A549 (cell line): ENCODE results near the gene ABI3BP. TPM values are rescaled to one million over a fixed set of nuclear protein-coding genes. Genes with fewer than 3 reads are reported as not detected.

Source experiments
- ATAC-seq, 2 experiments: fragments of 200-7000 bp in 1 of 2; fragments of >200 bp in 1 of 2; cut with Nextera tagmentation in 1 of 2; cut with Tn5 transposase in 1 of 2; 3 replicates each; pipeline versions ENCODE4 v1.8.0 to v1.9.1; 2018 to 2020; ENCODE audit warnings: mild to moderate bottlenecking in 1 of 2, moderate library complexity in 1 of 2
- CTCF ChIA-PET: fragments of 300-600 bp; sonication (Branson Sonifier 250); formaldehyde crosslinking; extraction: SDS; loops from one replicate; lab custom pipeline; 2021; ENCODE audit warnings: antibody characterized with exemption, inconsistent platforms; lab: Yijun Ruan, JAX
- POLR2A ChIA-PET: fragments of 350-600 bp; formaldehyde crosslinking; extraction: SDS; loops from one replicate; lab custom pipeline; 2021; ENCODE audit warnings: antibody characterized with exemption, inconsistent platforms; lab: Yijun Ruan, JAX
- DNase-seq, 2 experiments: peaks; one replicate each; pipeline versions ENCODE4 v3.0.0 to v3.0.0-alpha.2; 2011 to 2016; ENCODE audit warnings: low read depth in 1 of 2, low spot score in 1 of 2
- FAIRE-seq: peaks from 2 replicates; lab custom pipeline; 2011; peaks lifted over from hg19 to GRCh38; lab: Jason Lieb, UNC
- H3K27ac ChIP-seq, 2 experiments: fragments of >200 bp; sonication (Bioruptor Twin); formaldehyde crosslinking; 3 replicates each; pipeline ENCODE4 v1.5.1; 2016 to 2017
- H3K4me1 ChIP-seq: fragments of >200 bp; sonication (Bioruptor Twin); formaldehyde crosslinking; 3 replicates; pipeline ENCODE4 v1.6.1; 2016
- H3K4me2 ChIP-seq: fragments of >200 bp; sonication (Bioruptor Twin); formaldehyde crosslinking; 3 replicates; pipeline ENCODE4 v1.6.1; 2016
- H3K4me3 ChIP-seq: fragments of >200 bp; sonication (Bioruptor Twin); formaldehyde crosslinking; 3 replicates; pipeline ENCODE4 v1.5.1; 2016
- H3K9me3 ChIP-seq: fragments of >200 bp; sonication (Bioruptor Twin); formaldehyde crosslinking; 3 replicates; pipeline ENCODE4 v1.6.1; 2016
- ATOH8 ChIP-seq: fragments of 250-450 bp; sonication (Bioruptor Pico); IDR thresholded peaks from 2 replicates; pipeline ENCODE4 v1.5.0; 2020; ENCODE audit warnings: low read depth, mild to moderate bottlenecking, moderate library complexity
- BHLHE40 ChIP-seq: IDR thresholded peaks from 2 replicates; pipeline ENCODE4 v1.6.1; 2012; ENCODE audit warnings: low read depth, low read length, inconsistent platforms
- CEBPB ChIP-seq, 2 experiments: fragments of >200 bp in 1 of 2; sonication (Bioruptor Twin) in 1 of 2; formaldehyde crosslinking in 1 of 2; IDR thresholded peaks; 2 replicates each; pipeline ENCODE4 v1.6.1; 2012 to 2016
- CHD2 ChIP-seq: fragments of 150-350 bp; IDR thresholded peaks from 2 replicates; pipeline ENCODE4 v1.6.1; 2014; ENCODE audit warnings: low read length; ENCODE audit not compliant: partially characterized antibody
- E2F6 ChIP-seq: IDR thresholded peaks from 2 replicates; pipeline ENCODE4 v1.6.1; 2012; ENCODE audit warnings: low read depth, borderline replicate concordance
- FOSB ChIP-seq: fragments of 250-450 bp; sonication (Bioruptor Pico); IDR thresholded peaks from 2 replicates; pipeline ENCODE4 v1.5.0; 2020; ENCODE audit warnings: mild to moderate bottlenecking, moderate library complexity
- JUNB ChIP-seq: fragments of >200 bp; sonication (Bioruptor Twin); formaldehyde crosslinking; IDR thresholded peaks from 2 replicates; pipeline ENCODE4 v1.6.1; 2016
- MAZ ChIP-seq: fragments of 150-350 bp; IDR thresholded peaks from 2 replicates; pipeline ENCODE4 v1.6.1; 2014; ENCODE audit warnings: antibody characterized with exemption, low read depth, low read length, borderline replicate concordance
- NFE2L2 ChIP-seq: fragments of 150-350 bp; conservative IDR thresholded peaks from 2 replicates; pipeline ENCODE4 v1.6.1; 2014; ENCODE audit warnings: low read length
- PBX3 ChIP-seq: IDR thresholded peaks from 2 replicates; pipeline ENCODE4 v1.6.1; 2012
- POLR2A ChIP-seq: IDR thresholded peaks from 2 replicates; pipeline ENCODE4 v1.6.1; 2012; ENCODE audit warnings: mild to moderate bottlenecking, low read length
- RARB ChIP-seq: fragments of 250-450 bp; sonication (Bioruptor Pico); IDR thresholded peaks from 2 replicates; pipeline ENCODE4 v1.8.0; 2021; ENCODE audit warnings: mild to moderate bottlenecking, moderate library complexity
- RCOR1 ChIP-seq: fragments of 150-350 bp; IDR thresholded peaks from 2 replicates; pipeline ENCODE4 v1.6.1; 2014; ENCODE audit warnings: antibody characterized with exemption, low read length, low read depth
- TFCP2L1 ChIP-seq: fragments of 250-450 bp; sonication (Bioruptor Pico); IDR thresholded peaks from 2 replicates; pipeline ENCODE4 v1.5.0; 2021; ENCODE audit warnings: mild to moderate bottlenecking
- WGBS: methylation state at CpG from one replicate; pipeline ENCODE4 v1.1.6; 2017; ENCODE audit errors: missing lambda C conversion rate; 5-methylcytosine and 5-hydroxymethylcytosine counted together
- polyA minus RNA-seq: library from RNA; depleted of rRNA, polyadenylated mRNA; stranded (reverse); fragments of >200 nt; gene quantifications from 2 replicates; pipeline ENCODE4 v1.2.3, GENCODE V29; 2011; rRNA and poly(A)+ RNA removed
- polyA plus RNA-seq, 4 experiments: library from polyadenylated mRNA; depleted of rRNA in 3 of 4; stranded (reverse); fragments of >200 nt; fragmentation: RNase III in 1 of 4; extraction: RNeasy Plus Mini Kit Qiagen cat#74134 plus additional on column Dnase treatment in 1 of 4; gene quantifications; 2 replicates in 3 of 4; 3 replicates in 1 of 4; pipeline ENCODE4 v1.2.3, GENCODE V29; 2011 to 2017

The ABI3BP gene
- 1.8 and 3.7 TPM in 2 replicates for polyA plus RNA-seq (2011; rRNA removed)
- polyA plus RNA-seq (2012; cell fraction: cytosol; rRNA removed) = 0.87 and 0.93 TPM in 2 replicates
- 1.7 and 3.0 TPM in 2 replicates for polyA plus RNA-seq (2012; cell fraction: nucleus; rRNA removed)
- 1.3 to 1.8 TPM (median 1.6 TPM) in 3 replicates for polyA plus RNA-seq (2017; fragmentation: RNase III; extraction: RNeasy Plus Mini Kit Qiagen cat#74134 plus additional on column Dnase treatment)
- polyA minus RNA-seq = 1.7 and 2.5 TPM in 2 replicates

GRCh38 chr3:100993309-100993708, at the start of gene ABI3BP:
TSS of gene ABI3BP (minus strand) at chr3:100993421. CDS start at chr3:100993384, 37 bp downstream.
- 4% methylated on average over 5 of the region's 5 CpGs for WGBS
- ChIA-PET CTCF (interaction anchor here (0.7 to 1.0 kb wide), 2 partner anchors 23 to 77 kb away, joined by 3 read pairs; no protein-coding TSS in a partner anchor), POLR2A (interaction anchor here (0.7 to 1.0 kb wide), 3 partner anchors 15 to 84 kb away, joined by 3 to 6 read pairs (median 4); no protein-coding TSS in a partner anchor)
- no peak for FAIRE-seq
- peak; percentile 41 to 61 for DNase-seq
- H3K4me2 ChIP-seq = peak within 1 kb of the TSS; percentile 92
- peaks cover 20% of the 10 kb centered on the region for H3K4me1 ChIP-seq
- peak; percentile 93 to 95 for ATAC-seq
- no peaks in the 10 kb centered on the region for H3K9me3 ChIP-seq
- TF ChIP-seq CEBPB (IDR thresholded peaks at IDR 0.05) = no peak
- peak within 1 kb of the TSS; percentile 37 for H3K4me3 ChIP-seq
- peak within 1 kb of the TSS; percentile 49 to 67; a peak in 4 of 6 replicates for H3K27ac ChIP-seq

- Histone ChIP-seq H3K4me2 (no peak overlapping the region), H3K9me3 (peaks cover 13% of the 10 kb centered on the region; the same call in 1 of the 3 replicates), H3K4me3 (no peak overlapping the region), H3K27ac (peak overlapping the region in 1 of 2 experiments; percentile 59; a peak in 3 of 6 replicates), H3K4me1 (peaks cover 19% of the 10 kb centered on the region)
- ATAC-seq (no peak), DNase-seq (no peak), FAIRE-seq (no peak)
- CTCF ChIA-PET = interaction anchor here (0.6 to 1.1 kb wide), 2 partner anchors 60 to 534 kb away, joined by 3 to 4 read pairs; partner anchors contain the start of gene PCNP
- no peak for TF ChIP-seq TFCP2L1 (CRISPR knock-in tag)
- TF ChIP-seq RCOR1 = no peak
- TF ChIP-seq RARB = no peak
- no peak for TF ChIP-seq CHD2
- POLR2A ChIA-PET = no interaction called here
- 88% methylated on average over 2 of the region's 2 CpGs for WGBS
Measured at GRCh38 chr3:101039285-101039684, 46.1 kb upstream of the ABI3BP start.

- ChIA-PET POLR2A (no interaction called here), CTCF (no interaction called here)
- TF ChIP-seq MAZ (no peak), E2F6 (no peak), ATOH8 (CRISPR knock-in tag) (no peak), FOSB (no peak), JUNB (no peak), CHD2 (no peak), NFE2L2 (no peak)
- FAIRE-seq (no peak), ATAC-seq (no peak), DNase-seq (no peak)
- Histone ChIP-seq H3K4me3 (no peak overlapping the region), H3K4me2 (no peak overlapping the region), H3K27ac (peak overlapping the region in 1 of 2 experiments; percentile 59; a peak in 3 of 6 replicates), H3K4me1 (peaks cover 19% of the 10 kb centered on the region), H3K9me3 (peaks cover 13% of the 10 kb centered on the region; the same call in 1 of the 3 replicates)
- WGBS = 71% methylated on average over 1 of the region's 1 CpG
Measured at GRCh38 chr3:101038880-101039279, 45.7 kb upstream of the ABI3BP start.

- TF ChIP-seq PBX3 (no peak), BHLHE40 (no peak), POLR2A (no peak)
- FAIRE-seq (no peak), DNase-seq (no peak), ATAC-seq (no peak)
- H3K4me3 ChIP-seq = no peak overlapping the region
- CTCF ChIA-PET = no interaction called here
- H3K4me1 ChIP-seq = peaks cover 19% of the 10 kb centered on the region
- 97% methylated on average over 1 of the region's 1 CpG for WGBS
- POLR2A ChIA-PET = no interaction called here
- H3K27ac ChIP-seq = peak overlapping the region in 1 of 2 experiments; percentile 59; a peak in 2 of 6 replicates
- peaks cover 15% of the 10 kb centered on the region; the same call in 2 of the 3 replicates for H3K9me3 ChIP-seq
- no peak overlapping the region for H3K4me2 ChIP-seq
Measured at GRCh38 chr3:101038393-101038792, 45.2 kb upstream of the ABI3BP start.
